H9 (cell line): Measurements from ENCODE around the gene ITGB2. TPM values are rescaled to one million over a fixed set of nuclear protein-coding genes. Genes with fewer than 3 reads are reported as not detected.

ENCODE experiments used
- DNase-seq: peaks from one replicate; pipeline ENCODE4 v3.0.0-alpha.2; 2017
- H2AFZ ChIP-seq: one replicate; pipeline ENCODE4 v1.6.1; 2013; ENCODE audit warnings: mild to moderate bottlenecking, low read length, control low read depth, moderate library complexity
- H2AK5ac ChIP-seq: 2 replicates; pipeline ENCODE4 v1.6.1; 2013; ENCODE audit warnings: low read length, control low read depth, mixed read lengths; ENCODE audit not compliant: insufficient read length
- H2BK120ac ChIP-seq: one replicate; pipeline ENCODE4 v1.6.1; 2013; ENCODE audit warnings: low read depth, mild to moderate bottlenecking, low read length, control low read depth, inconsistent platforms; ENCODE audit not compliant: poor library complexity, severe bottlenecking
- H2BK12ac ChIP-seq: 2 replicates; pipeline ENCODE4 v1.6.1; 2013; ENCODE audit warnings: low read length, control low read depth, mixed read lengths, low read depth; ENCODE audit not compliant: insufficient read length
- H2BK15ac ChIP-seq: 2 replicates; pipeline ENCODE4 v1.6.1; 2013; ENCODE audit warnings: low read depth, low read length, control low read depth
- H2BK20ac ChIP-seq: one replicate; pipeline ENCODE4 v1.6.1; 2013; ENCODE audit warnings: low read depth, mild to moderate bottlenecking, low read length, control low read depth, inconsistent platforms; ENCODE audit not compliant: poor library complexity, severe bottlenecking
- H2BK5ac ChIP-seq: 2 replicates; pipeline ENCODE4 v1.6.1; 2013; ENCODE audit warnings: low read length, control low read depth, mixed read lengths; ENCODE audit not compliant: insufficient read length
- H3K14ac ChIP-seq: 2 replicates; pipeline ENCODE4 v1.6.1; 2013; ENCODE audit warnings: low read length, control low read depth; ENCODE audit not compliant: insufficient read depth
- H3K18ac ChIP-seq: 2 replicates; pipeline ENCODE4 v1.6.1; 2013; ENCODE audit warnings: low read depth, mild to moderate bottlenecking, mixed read lengths, low read length, control low read depth; ENCODE audit not compliant: insufficient read length
- H3K23ac ChIP-seq: 2 replicates; pipeline ENCODE4 v1.6.1; 2013; ENCODE audit warnings: low read length, control low read depth, mixed read lengths, low read depth; ENCODE audit not compliant: insufficient read length
- H3K23me2 ChIP-seq: 2 replicates; pipeline ENCODE4 v1.6.1; 2013; ENCODE audit warnings: low read depth, mild to moderate bottlenecking, mixed read lengths, low read length, control low read depth; ENCODE audit not compliant: insufficient read length, poor library complexity, severe bottlenecking
- H3K27ac ChIP-seq: 2 replicates; pipeline ENCODE4 v1.5.1; 2013; ENCODE audit warnings: low read length, control low read depth, mixed read lengths, low read depth; ENCODE audit not compliant: insufficient read length
- H3K27me3 ChIP-seq: 2 replicates; pipeline ENCODE4 v1.6.1; 2013; ENCODE audit warnings: low read length, control low read depth, inconsistent platforms; ENCODE audit not compliant: insufficient read depth
- H3K4ac ChIP-seq: 2 replicates; pipeline ENCODE4 v1.6.1; 2013; ENCODE audit warnings: low read depth, mild to moderate bottlenecking, control low read depth, inconsistent platforms, low read length, moderate library complexity
- H3K4me1 ChIP-seq: 2 replicates; pipeline ENCODE4 v1.6.1; 2013; ENCODE audit warnings: low read length, control low read depth, inconsistent platforms; ENCODE audit not compliant: insufficient read depth
- H3K4me2 ChIP-seq: 2 replicates; pipeline ENCODE4 v1.6.1; 2013; ENCODE audit warnings: low read length, control low read depth, mixed read lengths; ENCODE audit not compliant: insufficient read length, insufficient read depth
- H3K56ac ChIP-seq: 2 replicates; pipeline ENCODE4 v1.6.1; 2013; ENCODE audit warnings: low read depth, mild to moderate bottlenecking, mixed read lengths, low read length, control low read depth; ENCODE audit not compliant: insufficient read length
- H3K79me1 ChIP-seq: 2 replicates; pipeline ENCODE4 v1.6.1; 2013; ENCODE audit warnings: low read depth, mild to moderate bottlenecking, moderate library complexity, low read length, control low read depth, inconsistent platforms; ENCODE audit not compliant: insufficient read depth, poor library complexity, severe bottlenecking
- H3K79me2 ChIP-seq: 2 replicates; pipeline ENCODE4 v1.6.1; 2013; ENCODE audit warnings: low read length, control low read depth, inconsistent platforms; ENCODE audit not compliant: insufficient read depth
- H3K9ac ChIP-seq: 2 replicates; pipeline ENCODE4 v1.6.1; 2013; ENCODE audit warnings: low read length, control low read depth, mixed read lengths; ENCODE audit not compliant: insufficient read length; ENCODE audit errors: extremely low read depth
- H3K9me3 ChIP-seq: one replicate; pipeline ENCODE4 v1.6.1; 2013; ENCODE audit warnings: low read depth, low read length, inconsistent platforms; ENCODE audit not compliant: control insufficient read depth
- H3T11ph ChIP-seq: one replicate; pipeline ENCODE4 v1.6.1; 2013; ENCODE audit warnings: mild to moderate bottlenecking, low read length, control low read depth, inconsistent platforms
- H4K20me1 ChIP-seq: one replicate; pipeline ENCODE4 v1.6.1; 2013; ENCODE audit not compliant: control insufficient read depth, insufficient read length, insufficient read depth
- H4K5ac ChIP-seq: 2 replicates; pipeline ENCODE4 v1.6.1; 2013; ENCODE audit warnings: low read depth, mild to moderate bottlenecking, mixed read lengths, low read length, control low read depth; ENCODE audit not compliant: insufficient read length
- H4K8ac ChIP-seq: replicated peaks from 2 replicates; pipeline ENCODE4 v1.6.1; 2013; ENCODE audit warnings: low read length, control low read depth, mixed read lengths, low read depth; ENCODE audit not compliant: insufficient read length
- H4K91ac ChIP-seq: 2 replicates; pipeline ENCODE4 v1.6.1; 2013; ENCODE audit warnings: low read depth, mild to moderate bottlenecking, moderate library complexity, mixed read lengths, low read length, control low read depth; ENCODE audit not compliant: insufficient read length
- H3K27ac Mint-ChIP-seq, 3 experiments: 2 replicates in 2 of 3; 3 replicates in 1 of 3; pipeline ENCODE4 v1.8.0; 2020 to 2021; ENCODE audit warnings: mixed read lengths in 3 of 3, mild to moderate bottlenecking in 1 of 3, moderate library complexity in 1 of 3
- H3K27me3 Mint-ChIP-seq: 2 replicates; pipeline ENCODE4 v1.8.0; 2021; ENCODE audit warnings: low read depth, mild to moderate bottlenecking, moderate library complexity, mixed read lengths
- H3K36me3 Mint-ChIP-seq, 3 experiments: 2 replicates in 2 of 3; 3 replicates in 1 of 3; pipeline ENCODE4 v1.8.0; 2020 to 2021; ENCODE audit warnings: low read depth in 3 of 3, mixed read lengths in 3 of 3; ENCODE audit not compliant: insufficient read depth in 1 of 3
- H3K4me1 Mint-ChIP-seq, 2 experiments: 2 replicates each; pipeline ENCODE4 v1.8.0; 2020; ENCODE audit warnings: mixed read lengths in 2 of 2
- H3K4me3 Mint-ChIP-seq, 2 experiments: 2 replicates in 1 of 2; 3 replicates in 1 of 2; pipeline ENCODE4 v1.8.0; 2020 to 2021; ENCODE audit warnings: mild to moderate bottlenecking in 2 of 2, mixed read lengths in 2 of 2, moderate library complexity in 1 of 2
- H3K9me3 Mint-ChIP-seq, 2 experiments: 2 replicates in 1 of 2; 3 replicates in 1 of 2; pipeline ENCODE4 v1.8.0; 2020; ENCODE audit warnings: mild to moderate bottlenecking in 2 of 2, mixed read lengths in 2 of 2, moderate library complexity in 1 of 2
- WGBS: extraction: QIAGEN DNeasy Blood & Tissue Kit; methylation state at CpG from one replicate; pipeline ENCODE4 v1.1.7; 2013; ENCODE audit warnings: missing lambda C conversion rate, low lambda C conversion rate, mixed read lengths; ENCODE audit not compliant: insufficient read length; ENCODE audit errors: extremely low coverage; 5-methylcytosine and 5-hydroxymethylcytosine counted together
- total RNA-seq: library from RNA; stranded (reverse); gene quantifications from 2 replicates; pipeline ENCODE4 v1.2.1, GENCODE V29; 2021
- TF ChIP-seq, protein P1 (sequence below): fragments of 200-600 bp; sonication (generic); conservative IDR thresholded peaks from 3 replicates; pipeline ENCODE4 v1.8.0; 2021; ENCODE audit warnings: antibody characterized with exemption, mild to moderate bottlenecking

The ITGB2 gene
- total RNA-seq, 1 experiment from 2014 or later = 1.1 TPM

- Histone ChIP-seq H2AK5ac (no peak overlapping the region), H3K79me1 (peaks cover 8% of the 10 kb centered on the region), H3K9ac (no peak overlapping the region), H4K20me1 (no peaks in the 10 kb centered on the region), H3K9me3 (no peaks in the 10 kb centered on the region), H2AFZ (no peak overlapping the region), H4K8ac (no peak overlapping the region), H3K4ac (no peak overlapping the region), H3K14ac (no peak overlapping the region), H3K27ac (no peak overlapping the region), H2BK20ac (no peak overlapping the region), H2BK12ac (no peak overlapping the region), H3K23me2 (peaks cover 5% of the 10 kb centered on the region), H3K23ac (no peak overlapping the region), H2BK120ac (no peak overlapping the region), H3K18ac (no peak overlapping the region), H4K5ac (no peak overlapping the region), H4K91ac (no peak overlapping the region), H3K27me3 (no peaks in the 10 kb centered on the region), H3K56ac (no peak overlapping the region), H3K79me2 (peaks cover 59% of the 10 kb centered on the region; the same call in 1 of the 2 replicates), H3T11ph (no peak overlapping the region), H3K4me1 (no peaks in the 10 kb centered on the region), H2BK5ac (no peak overlapping the region), H3K4me2 (no peak overlapping the region), H2BK15ac (no peak overlapping the region)
- Mint-ChIP-seq H3K4me1 (peaks cover 19 to 21% of the 10 kb centered on the region in 2 experiments), H3K36me3 (peaks cover 30 to 58% (median 50%) of the 10 kb centered on the region in 3 experiments; a peak in 6 of 7 replicates), H3K27ac (no peak overlapping the region), H3K4me3 (no peak overlapping the region), H3K9me3 (no peaks in the 10 kb centered on the region), H3K27me3 (peaks cover 1% of the 10 kb centered on the region)
- no CpG with 5 or more reads among the region's 10 CpGs for WGBS
- TF ChIP-seq, protein P1, sequence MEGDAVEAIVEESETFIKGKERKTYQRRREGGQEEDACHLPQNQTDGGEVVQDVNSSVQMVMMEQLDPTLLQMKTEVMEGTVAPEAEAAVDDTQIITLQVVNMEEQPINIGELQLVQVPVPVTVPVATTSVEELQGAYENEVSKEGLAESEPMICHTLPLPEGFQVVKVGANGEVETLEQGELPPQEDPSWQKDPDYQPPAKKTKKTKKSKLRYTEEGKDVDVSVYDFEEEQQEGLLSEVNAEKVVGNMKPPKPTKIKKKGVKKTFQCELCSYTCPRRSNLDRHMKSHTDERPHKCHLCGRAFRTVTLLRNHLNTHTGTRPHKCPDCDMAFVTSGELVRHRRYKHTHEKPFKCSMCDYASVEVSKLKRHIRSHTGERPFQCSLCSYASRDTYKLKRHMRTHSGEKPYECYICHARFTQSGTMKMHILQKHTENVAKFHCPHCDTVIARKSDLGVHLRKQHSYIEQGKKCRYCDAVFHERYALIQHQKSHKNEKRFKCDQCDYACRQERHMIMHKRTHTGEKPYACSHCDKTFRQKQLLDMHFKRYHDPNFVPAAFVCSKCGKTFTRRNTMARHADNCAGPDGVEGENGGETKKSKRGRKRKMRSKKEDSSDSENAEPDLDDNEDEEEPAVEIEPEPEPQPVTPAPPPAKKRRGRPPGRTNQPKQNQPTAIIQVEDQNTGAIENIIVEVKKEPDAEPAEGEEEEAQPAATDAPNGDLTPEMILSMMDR = no peak
- no peak for DNase-seq
Measured at GRCh38 chr21:44944596-44944995, 23.9 kb upstream of the ITGB2 start.
